ENCODE results near the gene CDC16. TPM values are rescaled to one million over a fixed set of nuclear protein-coding genes. Genes with fewer than 3 reads are reported as not detected.
A peak's percentile ranks its signal among the peaks of the same experiment; 100 is the strongest.

Gene CDC16
- total RNA-seq, 1 donor from 2014 or later, result 65.5 TPM

GRCh38 chr13:114313061-114313860 lies 78.6 kb downstream of the CDC16 start:
- TF ChIP-seq CTCF (IDR thresholded peaks at IDR 0.05), result no peak
- H3K27ac ChIP-seq, result peak overlapping the region; percentile 93
- ATAC-seq, result no peak
- H3K27me3 ChIP-seq, result no peaks in the 10 kb centered on the region
- intact Hi-C loops (cut with DNase I), result no loop called here
- H3K36me3 ChIP-seq, result no peaks in the 10 kb centered on the region
- H3K4me3 ChIP-seq, result peak overlapping the region; percentile 77
- DNase-seq, result no peak
- H3K9me3 ChIP-seq, result no peaks in the 10 kb centered on the region
- H3K4me1 ChIP-seq, result peaks cover 21% of the 10 kb centered on the region

GRCh38 chr13:114314074-114314912 lies 79.6 kb downstream of the CDC16 start, which contains the start of gene CHAMP1:
TSS of gene CHAMP1 (plus strand) at chr13:114314503. CDS start at chr13:114323843, 9,340 bp downstream.
- Histone ChIP-seq H3K4me1 (peaks cover 27% of the 10 kb centered on the region), H3K4me3 (peak within 1 kb of the TSS; percentile 77), H3K27ac (peak within 1 kb of the TSS; percentile 93), H3K27me3 (no peaks in the 10 kb centered on the region), H3K36me3 (no peaks in the 10 kb centered on the region), H3K9me3 (no peaks in the 10 kb centered on the region)
- ATAC-seq (peak; percentile 98), DNase-seq (peak; percentile 99)
- TF ChIP-seq CTCF (IDR thresholded peaks at IDR 0.05), result no peak
- intact Hi-C loops (cut with DNase I), result no loop called here

- no peak for ATAC-seq
- H3K4me1 ChIP-seq, result peaks cover 34% of the 10 kb centered on the region
- H3K27ac ChIP-seq, result peak overlapping the region; percentile 93
- no peaks in the 10 kb centered on the region for H3K36me3 ChIP-seq
- H3K4me3 ChIP-seq, result peak overlapping the region; percentile 77
- no peak for TF ChIP-seq CTCF (IDR thresholded peaks at IDR 0.05)
- no peaks in the 10 kb centered on the region for H3K9me3 ChIP-seq
- DNase-seq, result no peak
- intact Hi-C loops (cut with DNase I), result no loop called here
- no peaks in the 10 kb centered on the region for H3K27me3 ChIP-seq
Measured at GRCh38 chr13:114315074-114315785, 80.5 kb downstream of the CDC16 start.

GRCh38 chr13:114318624-114319023 lies 83.9 kb downstream of the CDC16 start:
- no peak overlapping the region for H3K27ac ChIP-seq

More at GRCh38 chr13:114318624-114319023, 83.9 kb downstream of the CDC16 start:
- ATAC-seq (no peak), DNase-seq (no peak)
- Histone ChIP-seq H3K4me1 (peaks cover 28% of the 10 kb centered on the region), H3K9me3 (no peaks in the 10 kb centered on the region), H3K36me3 (peaks cover 28% of the 10 kb centered on the region), H3K4me3 (no peak overlapping the region), H3K27me3 (no peaks in the 10 kb centered on the region)
- TF ChIP-seq CTCF (IDR thresholded peaks at IDR 0.05), result no peak
- intact Hi-C loops (cut with DNase I), result no loop called here

All from upper lobe of right lung (tissue), 1 donor.